Astrocyte of the spinal cord (primary cell): ENCODE results near the gene TUBG1.

Experiments used
- DNase-seq: peaks from one replicate; pipeline ENCODE4 v3.0.0; 2011; ENCODE audit warnings: low read depth, low spot score
- H3K4me3 ChIP-seq: 2 replicates; pipeline ENCODE4 v1.5.1; 2011; ENCODE audit warnings: low read depth, mild to moderate bottlenecking, low read length, moderate library complexity
- in situ Hi-C: cut with HindIII; loops from 2 replicates; pipeline ENCODE4 v1.10.0; 2017; ENCODE audit warnings: low sequenced_read_pairs
- TF ChIP-seq, protein P1 (sequence below): IDR thresholded peaks from 2 replicates; pipeline ENCODE4 v1.5.1; 2012; ENCODE audit warnings: low read depth, mild to moderate bottlenecking, low read length, inconsistent platforms

TUBG1 gene

DNA sequence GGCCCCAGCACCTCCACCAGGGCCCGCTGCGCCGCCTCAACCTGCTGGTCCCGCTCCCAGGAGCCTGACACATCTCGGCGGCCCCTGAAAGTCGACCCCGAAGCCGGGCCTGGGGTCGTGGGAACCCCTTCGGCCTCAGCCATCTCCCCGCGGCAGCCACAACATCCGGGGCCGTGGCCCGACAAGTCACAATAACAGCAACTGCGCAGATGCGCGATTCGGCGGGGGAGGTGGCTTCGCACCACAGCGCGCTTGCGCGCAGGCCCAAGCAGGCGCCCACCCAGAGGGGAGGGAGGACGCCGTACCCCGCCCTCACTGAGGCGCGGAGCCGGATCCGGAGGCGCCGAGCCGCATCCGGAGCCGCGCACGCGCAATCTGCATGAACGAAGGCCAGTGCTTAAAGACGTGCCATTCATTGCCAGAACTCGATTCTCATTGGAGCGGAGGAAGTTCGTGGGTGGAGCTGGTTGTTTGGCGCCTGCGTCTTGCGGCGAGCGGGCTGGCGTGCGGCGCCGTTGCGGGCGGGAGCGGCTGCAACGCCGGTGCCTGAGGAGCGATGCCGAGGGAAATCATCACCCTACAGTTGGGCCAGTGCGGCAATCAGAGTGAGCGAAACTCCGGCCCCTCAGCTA is at the start of gene TUBG1, which contains the start of gene RETREG3:
TSS of gene TUBG1 (plus strand) at position 502 of the 632 bp plus-strand sequence. CDS start at position 557, 55 bp downstream.
TSS of gene RETREG3 (minus strand) at position 193 of the 632 bp plus-strand sequence. CDS start at position 143, 50 bp downstream.
- peak; percentile 100 for DNase-seq
- peak within 1 kb of the TSS; percentile 93 for H3K4me3 ChIP-seq
- TF ChIP-seq, protein P1, sequence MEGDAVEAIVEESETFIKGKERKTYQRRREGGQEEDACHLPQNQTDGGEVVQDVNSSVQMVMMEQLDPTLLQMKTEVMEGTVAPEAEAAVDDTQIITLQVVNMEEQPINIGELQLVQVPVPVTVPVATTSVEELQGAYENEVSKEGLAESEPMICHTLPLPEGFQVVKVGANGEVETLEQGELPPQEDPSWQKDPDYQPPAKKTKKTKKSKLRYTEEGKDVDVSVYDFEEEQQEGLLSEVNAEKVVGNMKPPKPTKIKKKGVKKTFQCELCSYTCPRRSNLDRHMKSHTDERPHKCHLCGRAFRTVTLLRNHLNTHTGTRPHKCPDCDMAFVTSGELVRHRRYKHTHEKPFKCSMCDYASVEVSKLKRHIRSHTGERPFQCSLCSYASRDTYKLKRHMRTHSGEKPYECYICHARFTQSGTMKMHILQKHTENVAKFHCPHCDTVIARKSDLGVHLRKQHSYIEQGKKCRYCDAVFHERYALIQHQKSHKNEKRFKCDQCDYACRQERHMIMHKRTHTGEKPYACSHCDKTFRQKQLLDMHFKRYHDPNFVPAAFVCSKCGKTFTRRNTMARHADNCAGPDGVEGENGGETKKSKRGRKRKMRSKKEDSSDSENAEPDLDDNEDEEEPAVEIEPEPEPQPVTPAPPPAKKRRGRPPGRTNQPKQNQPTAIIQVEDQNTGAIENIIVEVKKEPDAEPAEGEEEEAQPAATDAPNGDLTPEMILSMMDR, result peak; percentile 61
- in situ Hi-C loops, result no loop called here

DNA sequence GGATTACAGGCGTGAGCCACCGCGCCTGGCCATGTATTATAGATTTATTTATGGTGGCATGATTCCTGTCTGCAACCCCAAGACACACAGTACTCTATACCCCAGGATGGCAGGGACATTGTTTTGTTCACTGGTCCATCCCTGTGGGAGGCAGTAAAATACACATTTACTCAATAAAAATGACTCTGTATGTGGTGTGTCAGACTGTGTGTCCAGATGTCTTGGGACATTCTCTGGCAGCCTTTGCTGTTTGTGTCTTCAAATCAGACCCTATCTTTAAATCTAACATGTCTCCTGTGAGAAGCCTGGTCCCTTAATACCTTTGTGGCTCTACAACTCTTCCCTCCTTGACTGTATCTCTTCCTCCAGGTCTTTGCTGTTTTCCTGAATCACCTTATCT is 49.2 kb upstream of the TUBG1 start:
- no peak overlapping the region for H3K4me3 ChIP-seq
- no peak for DNase-seq
- TF ChIP-seq, protein P1, result no peak
- in situ Hi-C loops, result no loop called here

DNA sequence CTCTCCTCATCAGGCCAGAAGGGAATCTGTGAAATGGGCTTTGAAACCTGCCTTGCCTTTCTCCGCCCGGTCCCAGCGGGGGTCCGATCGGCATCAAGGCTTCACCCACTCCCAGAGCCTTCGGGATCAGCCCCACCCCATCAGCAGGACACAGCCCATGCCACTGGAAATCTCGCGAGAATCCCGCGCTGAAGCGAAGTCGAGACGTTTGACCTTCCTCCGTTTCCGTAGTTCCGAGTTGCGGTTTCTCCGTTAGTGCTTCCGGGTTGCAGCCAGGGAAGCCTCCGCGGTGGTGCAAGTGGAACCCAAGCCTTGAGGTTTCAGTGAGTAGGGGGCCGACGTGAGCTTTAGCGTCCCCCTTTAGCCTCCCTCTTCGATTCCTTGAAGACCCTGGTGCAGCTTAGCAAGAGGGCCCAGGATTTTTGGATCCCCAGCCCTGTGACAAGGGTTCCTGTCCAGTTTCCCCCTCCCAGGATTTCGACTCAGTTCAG is 47.5 kb upstream of the TUBG1 start, which contains the start of gene COASY:
TSS of gene COASY (plus strand) at position 252 of the 491 bp plus-strand sequence. CDS start 475 bp downstream, outside the sequence.
- TF ChIP-seq, protein P1, result no peak
- peak within 1 kb of the TSS; percentile 75 for H3K4me3 ChIP-seq
- in situ Hi-C loops, result no loop called here
- peak; percentile 96 for DNase-seq

DNA sequence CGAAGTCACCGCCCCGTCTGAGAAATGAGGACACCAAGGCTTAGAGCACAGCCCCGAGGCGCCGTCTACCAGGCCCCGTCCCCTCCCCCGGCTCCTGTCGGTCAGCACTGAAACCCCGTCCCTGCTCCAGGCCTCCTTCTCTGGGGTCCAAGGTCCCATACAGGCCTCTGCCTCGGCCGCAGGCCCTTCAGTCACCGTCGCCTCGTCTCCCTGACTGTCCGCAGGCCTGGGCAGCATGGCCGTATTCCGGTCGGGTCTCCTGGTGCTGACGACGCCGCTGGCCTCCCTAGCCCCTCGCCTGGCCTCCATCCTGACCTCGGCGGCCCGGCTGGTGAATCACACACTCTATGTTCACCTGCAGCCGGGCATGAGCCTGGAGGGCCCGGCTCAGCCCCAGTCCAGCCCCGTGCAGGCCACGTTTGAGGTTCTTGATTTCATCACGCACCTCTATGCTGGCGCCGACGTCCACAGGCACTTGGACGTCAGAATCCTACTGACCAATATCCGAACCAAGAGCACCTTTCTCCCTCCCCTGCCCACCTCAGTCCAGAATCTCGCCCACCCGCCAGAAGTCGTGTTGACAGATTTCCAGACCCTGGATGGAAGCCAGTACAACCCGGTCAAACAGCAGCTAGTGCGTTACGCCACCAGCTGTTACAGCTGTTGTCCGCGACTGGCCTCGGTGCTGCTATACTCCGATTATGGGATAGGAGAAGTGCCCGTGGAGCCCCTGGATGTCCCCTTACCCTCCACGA is 46.9 kb upstream of the TUBG1 start:
- TF ChIP-seq, protein P1, result no peak
- no peak for DNase-seq
- in situ Hi-C loops, result no loop called here
- peak overlapping the region; percentile 75 for H3K4me3 ChIP-seq

DNA sequence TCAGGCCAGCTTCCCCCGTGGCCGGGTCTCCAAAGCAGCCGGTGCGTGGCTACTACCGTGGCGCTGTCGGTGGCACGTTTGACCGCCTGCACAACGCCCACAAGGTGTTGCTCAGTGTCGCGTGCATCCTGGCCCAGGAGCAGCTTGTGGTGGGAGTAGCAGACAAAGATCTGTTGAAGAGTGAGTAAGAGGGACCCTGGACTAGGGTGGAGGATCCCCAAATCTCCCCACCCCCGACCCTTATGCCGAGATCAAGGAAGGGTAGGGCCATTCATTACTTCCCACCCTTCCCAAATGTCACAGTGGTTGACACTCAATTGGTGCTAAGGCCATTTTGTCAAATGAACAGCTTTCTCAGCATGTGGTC is 46.4 kb upstream of the TUBG1 start:
- TF ChIP-seq, protein P1, result no peak
- in situ Hi-C loops, result no loop called here
- no peak for DNase-seq
- H3K4me3 ChIP-seq, result peak overlapping the region; percentile 75

DNA sequence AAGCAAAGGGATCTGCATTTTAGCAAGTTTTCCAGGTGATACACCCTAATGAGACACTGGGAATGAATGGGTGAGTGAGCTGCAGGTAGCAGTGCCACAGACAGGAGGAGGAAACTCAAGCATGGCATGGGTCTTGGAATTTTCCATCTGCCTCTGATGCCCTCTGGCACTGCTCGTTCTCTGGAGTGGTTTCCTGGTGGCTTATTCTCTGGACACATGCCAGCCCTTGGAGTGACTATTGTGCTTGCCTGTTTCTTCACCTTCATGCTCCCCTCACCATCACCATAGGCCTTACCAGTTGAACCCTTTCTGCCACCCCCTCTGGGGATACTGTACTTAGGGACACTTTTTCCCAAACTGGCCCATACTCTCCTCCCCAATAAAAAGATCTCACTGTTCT is 45.9 kb upstream of the TUBG1 start:
- DNase-seq, result no peak
- TF ChIP-seq, protein P1, result no peak
- in situ Hi-C loops, result no loop called here
- no peak overlapping the region for H3K4me3 ChIP-seq
